ENCODE measurements around the gene PEA15.

DNA sequence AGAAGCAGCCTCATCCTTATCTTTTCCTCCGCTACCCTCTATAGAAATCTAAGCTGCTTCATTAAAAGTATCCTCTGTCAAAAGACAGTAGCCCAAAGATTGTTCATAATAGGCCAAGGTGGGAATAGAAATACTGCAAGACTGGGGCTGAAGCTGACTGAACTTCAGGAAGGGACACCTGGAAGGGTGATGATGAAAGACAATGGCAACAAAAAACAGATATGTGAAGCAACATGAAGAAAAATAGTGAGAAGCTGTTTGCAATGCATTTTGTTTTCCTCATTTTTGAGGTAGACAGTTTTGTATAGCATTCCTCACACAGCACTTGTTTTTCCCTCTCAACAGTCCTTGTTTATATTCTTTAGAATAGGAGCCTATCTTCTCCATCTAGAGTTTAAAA, 40.2 kb downstream of the PEA15 start:
- TF ChIP-seq, protein P1, sequence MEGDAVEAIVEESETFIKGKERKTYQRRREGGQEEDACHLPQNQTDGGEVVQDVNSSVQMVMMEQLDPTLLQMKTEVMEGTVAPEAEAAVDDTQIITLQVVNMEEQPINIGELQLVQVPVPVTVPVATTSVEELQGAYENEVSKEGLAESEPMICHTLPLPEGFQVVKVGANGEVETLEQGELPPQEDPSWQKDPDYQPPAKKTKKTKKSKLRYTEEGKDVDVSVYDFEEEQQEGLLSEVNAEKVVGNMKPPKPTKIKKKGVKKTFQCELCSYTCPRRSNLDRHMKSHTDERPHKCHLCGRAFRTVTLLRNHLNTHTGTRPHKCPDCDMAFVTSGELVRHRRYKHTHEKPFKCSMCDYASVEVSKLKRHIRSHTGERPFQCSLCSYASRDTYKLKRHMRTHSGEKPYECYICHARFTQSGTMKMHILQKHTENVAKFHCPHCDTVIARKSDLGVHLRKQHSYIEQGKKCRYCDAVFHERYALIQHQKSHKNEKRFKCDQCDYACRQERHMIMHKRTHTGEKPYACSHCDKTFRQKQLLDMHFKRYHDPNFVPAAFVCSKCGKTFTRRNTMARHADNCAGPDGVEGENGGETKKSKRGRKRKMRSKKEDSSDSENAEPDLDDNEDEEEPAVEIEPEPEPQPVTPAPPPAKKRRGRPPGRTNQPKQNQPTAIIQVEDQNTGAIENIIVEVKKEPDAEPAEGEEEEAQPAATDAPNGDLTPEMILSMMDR (IDR thresholded peaks at IDR 0.05): no peak
- no peak for TF ChIP-seq EZH2 (IDR thresholded peaks at IDR 0.05)
